DMS53 treated with DMSO at 0.1 percent for 48 hours (cell line): ENCODE measurements around the gene SKAP2.
A peak's percentile ranks its signal among the peaks of the same experiment; 100 is the strongest.
"Not testable (repeated sequence)": the region's sequence is repeated elsewhere in the genome, so short reads cannot be mapped to it uniquely, and the experiment has no call there.

ENCODE experiments used
- DNase-seq: peaks from one replicate; lab custom pipeline; 2025; ENCODE audit not compliant: unreplicated experiment; lab: John Stamatoyannopoulos, UW

Gene SKAP2

DNA sequence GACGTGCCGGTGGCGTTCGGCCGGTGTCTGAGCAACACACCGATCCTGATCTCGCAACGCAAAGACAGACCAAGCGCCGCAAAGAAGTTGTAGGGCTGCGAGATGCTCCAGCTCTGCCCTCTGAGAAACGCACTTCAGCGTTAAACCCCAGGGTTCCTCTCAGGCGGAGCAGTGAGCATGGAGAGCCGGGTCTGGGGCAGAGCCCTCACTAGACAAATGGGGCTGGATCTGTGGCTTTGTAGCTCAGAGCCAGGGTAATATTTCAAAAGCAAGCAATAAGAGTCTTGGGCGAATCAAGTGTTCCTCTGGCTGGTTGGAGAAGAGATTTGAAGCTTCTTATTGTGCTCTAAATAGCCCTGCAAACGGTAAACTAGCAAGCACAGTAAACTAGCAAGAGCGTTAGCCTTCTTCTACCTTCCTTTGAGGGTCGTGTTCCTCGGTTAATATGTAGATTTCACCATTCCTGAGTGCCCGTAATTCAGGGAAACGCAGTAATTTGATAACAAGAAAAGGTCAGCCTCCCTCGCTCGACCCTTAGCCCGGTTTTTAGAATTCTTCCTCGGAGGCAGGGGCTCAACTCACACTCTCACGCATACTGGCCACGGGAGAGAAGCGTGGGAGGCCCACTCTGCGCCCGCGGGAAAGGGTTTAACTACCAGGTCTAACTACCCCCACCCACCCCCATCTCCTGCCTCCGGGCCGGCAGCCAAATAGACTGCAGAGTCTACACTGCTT lies 6.7 kb downstream of the SKAP2 start:
- DNase-seq, result no peak

DNA sequence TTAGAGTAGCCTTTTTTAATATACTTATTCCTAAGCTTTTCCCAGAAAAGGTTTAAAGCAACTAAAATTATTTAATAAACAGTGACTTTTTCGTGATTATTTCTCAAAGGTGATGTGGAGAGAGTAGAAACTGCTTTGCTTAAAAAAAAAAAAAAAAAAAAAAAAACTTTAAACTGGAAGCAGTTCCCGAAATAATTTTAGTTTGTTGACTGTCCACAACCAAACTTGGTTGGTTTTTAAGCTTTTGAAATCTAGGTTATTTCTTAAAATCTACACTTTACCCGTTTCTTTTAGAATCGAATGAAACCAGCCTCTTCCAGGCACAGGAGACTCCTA lies 7.3 kb downstream of the SKAP2 start:
- no peak for DNase-seq

DNA sequence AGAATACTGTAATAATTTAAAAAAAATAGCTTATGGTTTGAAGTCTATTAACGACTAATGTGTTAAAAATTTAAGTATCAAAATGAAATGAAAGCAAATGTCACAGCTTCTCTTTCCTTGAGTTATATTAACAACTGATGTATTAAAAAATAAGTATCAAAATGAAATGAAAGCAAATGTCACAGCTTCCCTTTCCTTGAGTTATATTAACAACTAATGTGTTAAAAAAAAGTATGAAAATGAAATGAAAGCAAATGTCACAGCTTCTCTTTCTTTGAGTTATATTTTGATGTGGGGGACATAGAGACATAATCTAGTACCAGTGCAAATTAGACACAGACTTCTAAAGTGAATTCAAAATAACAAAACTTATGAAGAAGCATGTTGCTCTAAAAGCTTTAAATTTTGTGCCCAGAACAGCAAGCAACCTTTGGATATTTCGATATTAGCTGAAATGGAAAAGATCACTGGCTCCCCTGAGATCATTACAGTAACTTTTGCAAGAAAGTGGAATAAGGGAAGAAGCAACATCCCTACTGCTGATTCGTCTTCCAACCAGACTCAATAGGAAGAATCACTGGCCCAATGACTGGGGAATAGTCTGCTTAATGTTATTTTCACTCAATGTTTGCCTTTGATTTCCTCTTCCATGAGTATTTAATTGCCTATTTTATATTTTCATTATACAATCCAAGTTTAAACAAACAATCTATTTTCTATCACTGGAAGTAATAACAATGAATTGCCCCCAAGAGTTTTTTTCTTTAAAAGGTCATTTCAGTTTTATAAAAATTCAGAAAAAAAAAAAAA lies 8.0 kb downstream of the SKAP2 start:
- DNase-seq, result no peak

DNA sequence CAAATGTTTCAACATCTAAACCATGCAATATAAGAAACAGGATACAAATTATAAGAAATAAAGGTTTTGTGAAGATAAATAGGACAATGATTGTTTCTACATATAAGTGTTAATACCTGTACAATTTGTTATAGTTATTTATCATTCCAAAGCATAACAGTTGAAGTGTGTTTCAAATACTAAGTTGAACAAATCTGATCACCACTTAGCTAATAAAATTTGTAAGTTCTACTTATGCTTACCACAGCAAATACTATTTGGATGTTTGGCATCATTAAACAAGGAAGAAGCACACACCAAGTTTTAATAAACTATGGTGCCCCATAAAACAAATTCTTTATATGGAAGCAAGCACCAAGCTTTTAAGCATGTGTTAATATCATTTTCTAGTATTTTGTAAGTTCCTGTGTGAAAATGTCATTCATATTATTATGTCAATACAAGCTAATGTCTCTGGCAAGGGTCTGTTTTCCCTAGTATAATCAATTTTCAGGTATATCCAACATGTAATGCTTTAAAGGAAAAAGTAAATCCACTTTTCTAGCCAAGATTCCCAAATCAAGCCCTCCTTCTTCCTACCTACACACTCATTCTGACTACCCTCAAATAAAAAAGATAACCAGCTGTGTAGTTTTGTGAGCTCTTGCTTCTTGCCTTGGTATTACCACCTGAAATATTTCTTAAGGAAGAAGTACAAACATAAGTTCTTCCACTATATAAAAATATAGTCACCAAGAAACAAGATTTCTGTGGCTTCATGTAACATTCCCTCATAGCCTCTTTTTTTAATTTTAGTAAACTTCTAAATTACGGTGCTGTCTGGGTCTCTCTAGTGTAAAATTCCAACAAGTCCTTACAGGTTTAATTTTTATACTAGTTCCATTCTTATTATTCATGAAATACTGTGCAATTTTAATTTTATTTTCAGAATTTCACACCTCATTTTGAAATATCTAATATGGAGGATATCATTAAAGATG lies 9.2 kb downstream of the SKAP2 start:
- no peak for DNase-seq

DNA sequence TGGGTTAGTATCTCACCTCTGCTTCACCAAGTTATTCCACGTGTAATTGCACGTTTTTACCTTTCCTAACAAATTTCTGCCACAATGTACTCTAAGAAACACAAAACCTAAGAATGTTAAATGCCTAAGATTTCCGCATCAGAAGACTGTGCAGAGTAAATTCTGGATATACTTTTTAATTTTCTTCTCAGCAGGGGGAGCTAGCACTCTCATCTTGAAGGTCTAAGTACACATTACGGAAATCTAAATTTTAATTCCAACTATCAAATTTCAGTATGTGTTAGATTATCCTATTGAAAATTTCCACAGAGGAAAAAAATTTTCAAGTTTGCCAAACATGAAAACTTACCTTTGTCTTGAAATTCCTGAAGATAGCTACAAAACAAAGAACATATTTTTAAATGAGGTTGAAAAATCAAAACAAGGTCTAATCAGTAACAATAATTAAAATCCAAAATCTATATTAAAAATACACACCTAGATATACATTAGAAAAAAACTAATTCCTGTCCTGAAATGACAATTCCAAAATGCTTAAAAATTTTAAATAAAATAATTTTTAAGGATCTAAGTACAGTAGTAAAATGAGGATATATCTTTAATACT lies 10.5 kb downstream of the SKAP2 start:
- DNase-seq, result peak; percentile 27

DNA sequence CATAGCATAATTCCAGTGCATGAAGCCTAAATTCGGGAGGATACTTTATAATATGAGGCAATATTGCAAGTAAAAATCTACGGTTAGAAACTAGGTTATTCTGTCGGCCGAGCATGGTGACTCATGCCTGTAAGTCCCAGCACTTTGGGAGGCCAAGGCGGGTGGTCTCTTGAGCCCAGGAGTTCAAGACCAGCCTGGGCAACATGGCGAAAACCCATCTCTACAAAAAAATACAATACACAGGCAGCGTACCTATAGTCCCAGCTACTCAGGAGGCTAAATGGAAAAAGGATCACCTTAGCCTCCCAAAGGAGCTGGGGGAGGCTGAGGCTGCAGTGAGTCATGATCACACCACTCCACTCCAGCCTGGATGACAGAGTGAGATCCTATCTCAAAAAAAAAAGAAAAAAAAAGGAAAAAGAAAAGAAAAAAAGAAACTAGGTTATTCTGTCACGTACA lies 14.2 kb downstream of the SKAP2 start:
- no peak for DNase-seq

DNA sequence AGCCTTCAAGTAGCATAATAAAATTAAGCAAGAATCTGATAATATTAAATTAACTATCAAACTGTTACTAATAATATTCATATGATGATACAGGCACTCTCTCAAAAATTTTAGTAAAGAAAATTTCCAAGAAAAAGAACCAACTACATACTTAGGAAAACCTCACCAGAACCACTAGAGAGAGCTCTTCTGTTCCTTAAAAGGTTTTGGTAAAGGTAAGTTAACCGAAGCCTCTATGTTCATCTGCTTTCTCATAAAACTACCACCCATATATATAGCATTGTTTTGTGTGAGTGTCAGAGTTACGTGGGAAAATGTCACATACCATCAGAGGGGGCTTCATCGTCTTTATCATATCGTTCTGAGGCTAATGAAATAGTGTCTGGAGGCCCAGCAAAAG lies 20.7 kb downstream of the SKAP2 start:
- DNase-seq, result no peak

DNA sequence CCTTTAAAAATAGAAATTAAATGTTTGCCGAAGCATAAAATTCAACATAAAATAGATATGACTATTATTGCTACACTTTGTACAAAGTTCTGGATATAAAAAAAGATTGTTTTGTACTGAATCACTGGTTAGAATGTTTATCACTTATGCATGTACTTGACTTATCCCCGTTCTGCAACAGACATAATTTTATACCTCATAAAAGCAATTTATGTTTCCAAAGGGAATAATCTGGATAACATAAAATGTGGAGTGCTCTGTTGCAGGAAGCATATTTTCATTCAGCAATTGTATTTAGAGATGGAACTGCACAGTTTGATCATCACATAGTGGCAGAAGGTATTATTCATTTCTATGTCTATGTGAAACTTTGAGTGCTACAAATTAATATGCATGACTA lies 21.5 kb downstream of the SKAP2 start:
- no peak for DNase-seq

DNA sequence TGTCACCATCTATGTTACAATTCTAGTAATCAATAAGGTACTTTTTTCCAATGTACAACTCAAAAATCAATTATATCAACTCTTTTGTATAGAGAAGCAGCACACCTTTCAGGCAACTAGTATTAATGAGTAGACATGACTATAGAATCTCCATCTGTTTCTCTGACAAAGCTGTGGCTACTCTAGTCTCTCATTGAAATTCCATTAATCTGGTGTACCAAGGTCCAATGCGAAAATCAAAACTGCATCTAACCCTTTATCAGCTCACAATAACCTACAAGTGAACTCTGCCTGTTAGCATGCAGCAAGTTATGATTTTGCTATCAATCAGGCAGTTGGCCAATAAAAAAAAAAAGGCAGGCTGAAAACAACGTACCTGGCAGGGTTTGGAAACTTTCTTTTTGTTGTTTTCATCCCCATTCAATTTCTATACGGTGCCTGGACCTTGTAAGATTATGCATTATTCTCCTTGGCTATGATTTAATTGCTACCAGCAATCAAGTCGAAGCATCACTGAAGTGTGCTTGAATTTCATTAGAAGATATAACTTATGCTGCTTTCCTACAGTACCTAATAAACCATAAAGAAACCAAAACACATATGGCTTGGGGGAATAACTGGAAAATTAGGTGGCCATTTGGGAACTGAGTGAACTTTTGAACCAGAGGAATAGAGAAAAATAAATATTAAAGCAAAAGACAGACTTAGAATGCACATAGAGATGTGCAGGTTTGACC lies 23.2 kb downstream of the SKAP2 start:
- no peak for DNase-seq

DNA sequence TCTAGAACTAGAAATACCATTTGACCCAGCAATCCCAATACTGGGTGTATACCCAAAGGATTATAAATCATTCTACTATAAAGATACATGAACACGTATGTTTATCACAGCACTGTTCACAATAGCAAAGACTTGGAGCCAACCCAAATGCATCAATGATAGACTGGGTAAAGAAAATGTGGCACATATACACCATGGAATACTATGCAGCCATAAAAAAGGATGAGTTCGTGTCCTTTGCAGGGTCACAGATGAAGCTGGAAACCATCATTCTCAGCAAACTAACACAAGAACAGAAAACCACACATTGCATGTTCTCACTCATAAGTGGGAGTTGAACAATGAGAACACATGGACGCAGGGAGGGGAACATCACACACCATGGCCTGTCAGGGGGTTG lies 27.6 kb downstream of the SKAP2 start:
- DNase-seq, result not testable (repeated sequence)

DNA sequence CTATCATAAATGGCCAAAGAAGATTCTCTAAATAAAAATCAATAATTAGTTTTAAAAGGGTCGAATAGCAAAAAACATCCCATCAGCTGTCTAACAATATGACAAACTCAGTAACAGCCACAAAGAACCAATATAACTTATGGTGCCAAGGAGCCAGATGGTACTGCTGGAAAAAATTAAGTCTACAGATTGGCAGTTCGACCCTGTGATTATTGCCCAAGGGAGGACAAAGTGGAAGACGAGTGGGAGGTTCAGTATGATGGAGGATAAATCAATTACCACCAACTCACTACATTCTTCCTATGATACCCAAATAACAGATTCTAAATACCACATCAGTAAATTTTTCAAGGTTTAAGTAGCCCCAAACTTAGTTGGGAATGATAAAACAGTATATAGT lies 49.0 kb downstream of the SKAP2 start:
- DNase-seq, result no peak

DNA sequence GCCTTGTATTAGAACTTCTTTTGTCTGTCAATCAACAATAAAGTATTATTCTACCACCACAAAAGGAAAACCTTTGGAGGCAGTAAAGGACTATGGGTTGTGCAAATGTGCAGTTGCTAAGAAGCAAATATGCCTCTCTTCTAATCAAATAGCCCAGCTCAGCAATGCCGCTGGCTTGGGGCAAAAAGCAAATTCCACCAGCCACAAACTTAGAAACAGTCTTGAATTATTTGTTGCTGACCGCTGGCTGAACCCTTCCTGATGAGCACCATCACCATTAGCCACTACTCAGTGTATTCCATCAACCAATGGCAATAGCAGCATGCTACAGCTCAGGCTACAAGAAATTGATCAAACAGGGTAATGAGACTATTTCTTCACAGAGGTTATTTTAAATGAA lies 51.0 kb downstream of the SKAP2 start:
- no peak for DNase-seq

DNA sequence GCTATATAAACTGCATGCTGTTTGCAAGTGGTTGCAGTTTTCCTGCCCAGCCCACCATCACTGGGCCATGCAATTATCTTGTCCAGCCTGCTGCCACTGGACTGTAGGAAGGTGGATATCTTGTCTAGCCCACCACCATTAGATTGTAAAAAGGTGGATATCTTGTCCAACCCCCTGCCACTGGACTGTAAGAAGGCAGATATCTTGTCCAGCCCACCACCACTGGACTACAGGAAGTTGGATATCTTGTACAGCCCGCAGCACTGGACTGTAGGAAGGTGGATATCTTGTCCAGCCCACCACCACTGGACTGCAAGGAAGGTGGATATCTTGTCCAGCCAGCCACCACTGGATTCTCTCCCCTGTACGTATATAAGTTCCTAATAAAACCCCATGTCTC lies 69.8 kb downstream of the SKAP2 start:
- no peak for DNase-seq

DNA sequence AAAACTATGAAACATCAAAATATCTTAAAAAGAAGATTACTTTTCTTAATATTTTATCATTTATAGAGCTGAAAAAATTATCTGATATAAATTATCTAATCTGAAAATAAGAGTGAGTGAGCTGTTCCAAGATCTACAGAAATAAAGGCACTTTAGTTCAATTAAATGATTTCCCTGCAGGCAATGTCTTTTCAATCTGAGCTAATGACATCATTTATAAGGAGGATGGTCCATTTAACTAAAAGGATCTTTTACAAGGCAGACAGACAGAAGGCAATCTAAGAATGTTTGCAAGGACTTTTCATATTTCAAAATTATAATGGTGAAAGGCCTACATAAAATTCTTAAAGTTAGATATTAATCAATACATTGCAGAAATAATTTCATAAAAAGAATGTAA lies 71.8 kb downstream of the SKAP2 start:
- no peak for DNase-seq

DNA sequence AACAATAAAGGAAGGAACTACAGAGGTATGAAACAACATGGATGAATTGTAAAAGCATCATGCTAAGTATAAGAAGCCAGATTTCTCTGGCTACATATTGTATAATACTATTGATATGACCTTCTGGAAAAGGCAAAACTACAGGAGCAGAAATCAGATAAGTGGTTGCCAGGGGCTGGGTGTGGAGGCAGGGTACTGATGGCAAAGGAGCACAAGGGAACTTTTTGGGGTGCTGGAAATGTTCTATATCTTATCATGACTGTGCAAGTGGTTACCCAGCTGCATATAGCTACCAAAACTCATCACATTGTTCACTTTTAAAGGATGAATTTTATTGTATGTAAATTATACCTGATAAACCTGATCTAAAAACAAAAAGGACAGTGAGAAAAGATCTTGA lies 72.4 kb downstream of the SKAP2 start:
- DNase-seq, result no peak

DNA sequence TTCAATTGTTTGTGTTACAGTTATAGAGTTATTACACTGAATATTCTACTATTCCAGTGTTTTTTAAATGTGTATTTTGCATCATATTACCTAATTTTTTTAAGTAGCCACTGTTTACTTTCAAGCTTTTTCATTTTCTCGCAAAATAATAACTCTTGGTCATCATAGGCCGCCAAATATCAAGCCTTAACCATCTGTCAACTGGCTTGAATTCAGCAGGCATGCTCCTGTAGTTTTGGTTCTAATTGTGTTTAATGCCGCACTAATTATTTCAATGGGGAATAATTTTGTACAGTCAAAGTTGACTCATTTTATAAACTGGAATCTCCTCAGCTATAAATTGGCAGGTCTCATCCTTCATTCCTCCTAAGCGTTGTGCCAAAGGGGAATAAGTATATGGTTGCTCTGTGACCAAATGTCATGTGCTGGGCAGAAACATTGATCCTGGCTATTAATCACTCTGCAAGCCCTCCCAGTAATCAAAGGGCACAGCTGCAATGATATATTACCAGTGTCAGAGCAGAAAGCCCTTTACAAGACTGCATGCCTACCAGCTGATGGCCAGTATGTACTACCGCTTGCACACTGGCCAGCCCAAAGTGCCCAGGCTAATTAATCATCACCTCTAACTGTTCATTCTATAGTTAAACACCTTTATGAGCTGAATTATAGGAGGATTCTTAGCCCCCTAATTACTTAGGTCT lies 74.8 kb downstream of the SKAP2 start:
- DNase-seq, result no peak

DNA sequence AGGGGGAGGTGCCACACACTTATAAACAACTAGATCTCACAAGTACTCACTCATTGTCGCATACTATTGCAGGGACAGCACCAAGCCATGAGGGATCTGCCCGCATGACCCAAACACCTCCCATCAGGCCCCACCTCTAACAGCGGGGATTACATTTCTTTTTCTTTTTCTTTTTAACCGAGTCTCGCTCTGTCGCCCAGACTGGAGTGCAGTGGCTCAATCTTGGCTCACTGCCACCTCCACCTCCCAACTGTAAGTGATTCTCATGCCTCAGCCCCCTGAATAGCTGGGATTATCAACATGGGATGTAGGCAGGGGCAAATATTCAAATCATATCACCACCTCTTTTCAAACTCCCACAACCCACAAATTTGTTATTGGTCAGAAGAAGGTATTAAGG lies 76.7 kb downstream of the SKAP2 start:
- no peak for DNase-seq

DNA sequence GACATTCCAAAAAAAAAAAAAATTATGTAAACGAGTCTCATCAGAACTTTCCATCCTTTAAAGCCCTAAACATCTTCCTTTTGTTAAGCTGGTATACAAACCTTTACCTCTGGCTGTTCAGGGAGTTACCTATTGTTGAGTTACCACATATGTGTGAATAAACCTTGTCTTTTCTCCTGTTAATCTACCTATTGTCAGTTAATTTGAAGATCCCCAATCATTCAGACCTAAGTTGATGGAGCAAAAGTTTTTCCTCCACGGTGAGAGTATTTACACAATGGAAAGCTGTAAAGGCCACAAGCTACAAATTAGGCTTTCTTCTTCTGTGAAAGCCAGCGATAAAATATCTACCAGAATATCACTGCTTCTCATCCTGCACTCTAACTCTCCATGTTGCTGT lies 80.3 kb downstream of the SKAP2 start:
- no peak for DNase-seq

DNA sequence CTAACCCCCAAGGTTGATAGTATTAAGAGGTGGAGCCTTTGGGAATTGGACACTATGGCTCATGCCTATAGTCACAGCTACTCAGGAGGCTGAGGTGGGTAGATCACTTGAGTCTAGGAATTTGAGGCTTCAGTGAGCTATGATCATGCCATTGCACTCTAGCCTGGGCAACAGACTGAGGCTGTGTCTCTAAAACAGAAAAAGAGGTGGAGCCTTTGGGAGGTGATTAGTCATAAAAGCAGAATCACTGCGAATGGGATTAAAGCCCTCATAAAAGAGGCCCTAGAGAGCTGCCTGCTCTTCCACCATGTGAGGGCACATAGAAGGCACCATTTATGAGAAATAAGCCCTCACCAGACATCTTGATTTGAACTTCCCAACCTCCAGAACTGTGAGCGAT lies 81.9 kb downstream of the SKAP2 start:
- no peak for DNase-seq
